Spleen (tissue), 7 donors: ENCODE results near the gene ST6GAL1.
"Not testable (repeated sequence)": the region's sequence is repeated elsewhere in the genome, so short reads cannot be mapped to it uniquely, and the experiment has no call there.

Source experiments
- CTCF ChIP-seq, 11 experiments: fragments of 200-600 bp in 7 of 11; fragments of 450-650 bp in 4 of 11; sonication (generic) in 4 of 11; IDR thresholded peaks in 8 of 11; conservative IDR thresholded peaks in 3 of 11; 1 replicate in 7 of 11; 2 replicates in 4 of 11; pipeline versions ENCODE4 v1.4.0 to v1.8.0; 2016 to 2021; ENCODE audit warnings: antibody characterized with exemption in 11 of 11, inconsistent platforms in 4 of 11, mild to moderate bottlenecking in 1 of 11
- POLR2A ChIP-seq, 3 donors: fragments of 450-650 bp; IDR thresholded peaks; one replicate each; pipeline ENCODE4 v1.5.1; 2017; ENCODE audit warnings: antibody characterized with exemption in 3 of 3, mild to moderate bottlenecking in 1 of 3
- donor health status: DM: no; HTN: no; CAD: no; lungs with moderate emphysema.
- donor health status: DM: no; HTN: no; CAD: no.
- donor health status: DM: no; HTN: no; CAD: no.

DNA sequence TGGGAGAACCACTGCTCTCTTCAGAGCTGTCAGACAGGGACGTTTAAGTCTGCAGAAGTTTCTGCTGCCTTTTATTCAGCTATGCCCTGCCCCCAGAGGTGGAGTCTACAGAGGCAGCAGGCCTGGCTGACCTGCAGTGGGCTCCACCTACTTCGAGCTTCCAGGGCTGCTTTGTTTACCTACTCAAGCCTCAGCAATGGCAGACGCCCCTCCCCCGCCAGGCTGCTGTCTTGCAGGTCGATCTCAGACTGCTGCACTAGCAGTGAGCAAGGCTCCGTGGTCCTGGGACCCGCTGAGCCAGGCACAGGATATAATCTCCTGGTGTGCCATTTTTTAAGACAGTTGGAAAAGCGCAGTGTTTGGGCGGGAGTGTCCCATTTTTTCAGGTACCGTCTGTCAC is 127.5 kb downstream of the ST6GAL1 start:
- not testable (repeated sequence) for TF ChIP-seq CTCF (IDR thresholded peaks at IDR 0.05 in 8 of 11, conservative IDR thresholded peaks at IDR 0.05 in 3 of 11); POLR2A (IDR thresholded peaks at IDR 0.05)
